ENCODE results near the gene EDARADD.

Gene EDARADD

GRCh38 chr1:236468625-236469024 is 74.5 kb downstream of the EDARADD start:
- TF ChIP-seq, protein P1, sequence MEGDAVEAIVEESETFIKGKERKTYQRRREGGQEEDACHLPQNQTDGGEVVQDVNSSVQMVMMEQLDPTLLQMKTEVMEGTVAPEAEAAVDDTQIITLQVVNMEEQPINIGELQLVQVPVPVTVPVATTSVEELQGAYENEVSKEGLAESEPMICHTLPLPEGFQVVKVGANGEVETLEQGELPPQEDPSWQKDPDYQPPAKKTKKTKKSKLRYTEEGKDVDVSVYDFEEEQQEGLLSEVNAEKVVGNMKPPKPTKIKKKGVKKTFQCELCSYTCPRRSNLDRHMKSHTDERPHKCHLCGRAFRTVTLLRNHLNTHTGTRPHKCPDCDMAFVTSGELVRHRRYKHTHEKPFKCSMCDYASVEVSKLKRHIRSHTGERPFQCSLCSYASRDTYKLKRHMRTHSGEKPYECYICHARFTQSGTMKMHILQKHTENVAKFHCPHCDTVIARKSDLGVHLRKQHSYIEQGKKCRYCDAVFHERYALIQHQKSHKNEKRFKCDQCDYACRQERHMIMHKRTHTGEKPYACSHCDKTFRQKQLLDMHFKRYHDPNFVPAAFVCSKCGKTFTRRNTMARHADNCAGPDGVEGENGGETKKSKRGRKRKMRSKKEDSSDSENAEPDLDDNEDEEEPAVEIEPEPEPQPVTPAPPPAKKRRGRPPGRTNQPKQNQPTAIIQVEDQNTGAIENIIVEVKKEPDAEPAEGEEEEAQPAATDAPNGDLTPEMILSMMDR (IDR thresholded peaks at IDR 0.05; ENCODE audit: insufficient read depth, low read depth, low read length, missing control alignments) = no peak
- DNase-seq (ENCODE audit: low read depth) = no peak
- H3K4me3 ChIP-seq (ENCODE audit: low read length) = no peak overlapping the region

- no peak for DNase-seq (ENCODE audit: low read depth)
- no peak overlapping the region for H3K4me3 ChIP-seq (ENCODE audit: low read length)
- TF ChIP-seq, protein P1 (IDR thresholded peaks at IDR 0.05; ENCODE audit: insufficient read depth, low read depth, low read length, missing control alignments) = no peak
Measured at GRCh38 chr1:236469466-236469865, 75.4 kb downstream of the EDARADD start.

- H3K4me3 ChIP-seq (ENCODE audit: low read length) = no peak overlapping the region
- DNase-seq (ENCODE audit: low read depth) = no peak
- TF ChIP-seq, protein P1 (IDR thresholded peaks at IDR 0.05; ENCODE audit: insufficient read depth, low read depth, low read length, missing control alignments) = no peak
Measured at GRCh38 chr1:236471096-236471495, 77.0 kb downstream of the EDARADD start.

DNA sequence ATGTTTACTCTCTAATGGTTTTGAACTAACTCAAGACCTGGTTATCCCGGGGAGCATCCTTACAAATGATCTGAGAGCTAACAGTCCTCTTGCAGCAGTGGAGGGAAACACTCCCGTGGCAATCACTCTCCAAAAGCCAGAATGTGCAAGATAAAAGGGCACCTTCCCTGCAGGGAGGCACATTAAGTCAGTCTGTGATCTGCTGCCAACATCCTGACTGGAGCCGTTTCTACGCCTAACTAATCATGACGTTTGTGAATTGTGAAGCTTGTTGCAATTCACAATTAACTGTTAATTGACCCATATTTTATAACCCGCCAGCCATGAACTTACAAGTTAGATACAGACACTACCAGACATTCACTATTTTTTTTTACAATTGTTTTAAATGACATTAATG is 77.6 kb downstream of the EDARADD start:
- TF ChIP-seq, protein P1 (IDR thresholded peaks at IDR 0.05; ENCODE audit: insufficient read depth, low read depth, low read length, missing control alignments) = no peak
- no peak for DNase-seq (ENCODE audit: low read depth)
- H3K4me3 ChIP-seq (ENCODE audit: low read length) = no peak overlapping the region

DNA sequence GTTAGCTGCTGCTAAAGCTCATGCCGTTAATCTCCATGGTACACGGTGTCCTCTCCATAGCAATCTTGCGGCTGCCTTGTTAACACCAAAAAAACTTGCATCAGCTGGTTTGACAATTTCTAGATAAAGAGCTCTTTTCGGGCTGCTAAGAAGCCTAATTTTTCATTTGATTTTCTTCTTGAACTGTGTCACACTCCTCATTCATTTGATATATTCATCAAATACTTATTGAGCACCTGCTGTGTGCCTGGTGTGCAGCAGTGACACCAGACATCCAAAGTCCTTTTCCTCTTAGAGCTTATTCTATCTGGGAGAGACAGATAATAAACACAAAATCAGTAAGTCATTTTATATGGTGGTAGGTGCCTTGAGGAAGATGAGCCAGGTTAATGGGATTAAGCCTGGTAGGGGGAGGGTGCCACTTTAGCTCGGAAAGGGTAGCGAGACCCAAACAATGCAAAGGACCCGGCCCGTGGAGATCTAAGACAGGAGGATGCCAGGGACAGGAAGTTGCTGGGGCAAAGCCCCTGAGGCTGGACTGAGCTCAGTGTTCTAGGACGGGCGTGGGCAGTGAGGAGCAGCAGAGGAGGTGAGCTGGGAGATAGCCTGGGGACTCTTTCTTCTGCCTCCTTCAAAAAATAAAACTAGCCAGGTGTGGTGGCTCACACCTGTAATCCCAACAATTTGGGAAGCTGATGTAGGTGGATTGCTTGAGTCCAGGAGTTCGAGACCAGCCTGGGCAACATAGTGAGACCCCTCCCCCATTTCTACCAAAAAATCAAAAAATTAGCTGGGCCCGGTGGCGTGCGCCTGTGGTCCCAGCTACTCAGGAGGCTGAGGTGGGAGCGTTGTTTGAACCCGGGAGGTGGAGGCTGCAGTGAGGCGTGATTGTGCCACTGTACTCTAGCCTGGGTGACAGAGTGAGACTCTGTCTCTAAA is 79.0 kb downstream of the EDARADD start:
- DNase-seq (ENCODE audit: low read depth) = no peak
- TF ChIP-seq, protein P1 (IDR thresholded peaks at IDR 0.05; ENCODE audit: insufficient read depth, low read depth, low read length, missing control alignments) = no peak
- H3K4me3 ChIP-seq (ENCODE audit: low read length) = no peak overlapping the region

DNA sequence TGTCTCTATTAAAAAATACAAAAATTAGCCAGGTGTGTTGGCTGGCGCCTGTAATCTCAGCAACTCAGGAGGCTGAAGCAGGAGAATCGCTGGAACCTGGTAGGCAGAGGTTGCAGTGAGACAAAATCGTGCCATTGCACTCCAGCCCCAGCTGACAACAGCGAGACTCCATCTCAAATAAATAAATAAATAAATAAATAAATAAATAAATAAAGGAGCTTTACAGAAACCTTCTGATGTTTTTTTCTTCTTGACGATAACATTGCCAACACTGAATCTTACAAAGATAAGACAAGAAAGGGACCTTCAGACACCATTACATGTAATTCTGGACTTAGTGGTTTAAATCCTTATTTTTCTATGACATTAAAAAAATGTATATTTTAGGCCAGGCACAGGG is 81.9 kb downstream of the EDARADD start:
- H3K4me3 ChIP-seq (ENCODE audit: low read length) = no peak overlapping the region
- TF ChIP-seq, protein P1 (IDR thresholded peaks at IDR 0.05; ENCODE audit: insufficient read depth, low read depth, low read length, missing control alignments) = no peak
- DNase-seq (ENCODE audit: low read depth) = no peak

Data from epithelial cell of esophagus (primary cell).